SU-DHL-6 (cell line): Measurements from ENCODE around the gene DNAJB4.

Source experiments
- H2AFZ ChIP-seq: fragments of 200-600 bp; sonication (generic); 2 replicates; pipeline ENCODE4 v1.6.1; 2014; ENCODE audit warnings: low read depth, mild to moderate bottlenecking, moderate library complexity, mixed read lengths, antibody characterized with exemption, low read length; ENCODE audit not compliant: severe bottlenecking
- H3F3A ChIP-seq: fragments of 200-600 bp; shearing (Covaris generic); 2 replicates; pipeline ENCODE4 v1.6.0; 2016; ENCODE audit warnings: antibody characterized with exemption, mild to moderate bottlenecking; ENCODE audit not compliant: insufficient read depth
- H3K27ac ChIP-seq: fragments of 200-600 bp; sonication (generic); 2 replicates; pipeline ENCODE4 v1.5.1; 2016; ENCODE audit warnings: low read depth, mild to moderate bottlenecking, low read length, moderate library complexity, mixed read lengths
- H3K27me3 ChIP-seq: fragments of 200-600 bp; sonication (generic), shearing (Covaris generic); 2 replicates; pipeline ENCODE4 v1.6.0; 2014; ENCODE audit warnings: mild to moderate bottlenecking, low read length
- H3K36me3 ChIP-seq: fragments of 200-600 bp; sonication (generic); 2 replicates; pipeline ENCODE4 v1.6.1; 2014; ENCODE audit warnings: mild to moderate bottlenecking, low read length, mixed read lengths
- H3K4me2 ChIP-seq: fragments of 300-600, 200-600 bp; shearing (Covaris generic), sonication (generic); 2 replicates; pipeline ENCODE4 v1.6.0; 2014; ENCODE audit warnings: low read length, low read depth, mild to moderate bottlenecking; ENCODE audit not compliant: poor library complexity, severe bottlenecking
- H3K4me3 ChIP-seq: fragments of 200-600 bp; sonication (generic); 2 replicates; pipeline ENCODE4 v1.5.1; 2014; ENCODE audit warnings: antibody characterized with exemption, low read length, mild to moderate bottlenecking, mixed read lengths; ENCODE audit not compliant: insufficient read depth, poor library complexity, severe bottlenecking
- H3K79me2 ChIP-seq: fragments of 200-600 bp; sonication (generic); 2 replicates; pipeline ENCODE4 v1.6.1; 2014; ENCODE audit warnings: mild to moderate bottlenecking, low read length, moderate library complexity; ENCODE audit not compliant: insufficient read depth
- H3K9ac ChIP-seq: fragments of 200-600 bp; sonication (generic); 2 replicates; pipeline ENCODE4 v1.7.0; 2014; ENCODE audit warnings: mild to moderate bottlenecking, low read length
- H3K9me2 ChIP-seq: fragments of 200-600 bp; sonication (generic); replicated peaks from 2 replicates; pipeline ENCODE4 v1.6.1; 2014; ENCODE audit warnings: low read length; ENCODE audit not compliant: insufficient read depth
- H3K9me3 ChIP-seq: fragments of 200-600 bp; sonication (generic); 2 replicates; pipeline ENCODE4 v1.6.1; 2014; ENCODE audit warnings: low read length, mixed read lengths; ENCODE audit not compliant: insufficient read depth
- H4K20me1 ChIP-seq: fragments of 200-600 bp; sonication (generic); 2 replicates; pipeline ENCODE4 v1.6.1; 2014; ENCODE audit warnings: low read depth, mild to moderate bottlenecking, antibody characterized with exemption, low read length, moderate library complexity, mixed read lengths
- EZH2phosphoT487 ChIP-seq: fragments of 200-600 bp; sonication (generic), shearing (Covaris generic); conservative IDR thresholded peaks from 2 replicates; pipeline ENCODE4 v1.6.1; 2018; ENCODE audit warnings: mild to moderate bottlenecking, antibody characterized with exemption, low read length, moderate library complexity, mixed read lengths
- TF ChIP-seq, protein P1 (sequence below): fragments of 200-600 bp; sonication (generic); IDR thresholded peaks from one replicate; pipeline ENCODE4 v1.5.1; 2017; ENCODE audit warnings: antibody characterized with exemption, mild to moderate bottlenecking, low read length, moderate library complexity; ENCODE audit not compliant: insufficient read depth, poor library complexity, severe bottlenecking

Gene DNAJB4

DNA sequence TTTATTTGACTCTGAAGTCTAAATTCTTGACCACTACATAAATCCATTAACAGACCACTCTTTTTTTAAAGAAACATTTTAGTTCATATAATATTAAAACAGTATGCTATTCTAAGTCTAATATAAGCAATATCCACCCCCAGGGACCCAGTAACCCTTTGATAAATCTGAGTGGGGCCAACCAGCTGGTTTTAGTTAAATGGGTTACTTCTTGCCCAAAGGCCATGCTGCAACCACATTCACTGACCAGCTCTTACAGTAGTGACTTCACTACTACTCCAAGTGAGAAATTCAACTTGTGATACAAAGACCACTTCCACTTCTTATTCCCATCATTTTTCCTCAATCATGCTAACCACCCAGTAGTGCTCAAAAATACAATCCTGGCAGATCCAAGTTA lies 46.3 kb upstream of the DNAJB4 start:
- H3K4me2 ChIP-seq = no peak overlapping the region
- H3F3A ChIP-seq = peaks cover 37% of the 10 kb centered on the region
- TF ChIP-seq, protein P1, sequence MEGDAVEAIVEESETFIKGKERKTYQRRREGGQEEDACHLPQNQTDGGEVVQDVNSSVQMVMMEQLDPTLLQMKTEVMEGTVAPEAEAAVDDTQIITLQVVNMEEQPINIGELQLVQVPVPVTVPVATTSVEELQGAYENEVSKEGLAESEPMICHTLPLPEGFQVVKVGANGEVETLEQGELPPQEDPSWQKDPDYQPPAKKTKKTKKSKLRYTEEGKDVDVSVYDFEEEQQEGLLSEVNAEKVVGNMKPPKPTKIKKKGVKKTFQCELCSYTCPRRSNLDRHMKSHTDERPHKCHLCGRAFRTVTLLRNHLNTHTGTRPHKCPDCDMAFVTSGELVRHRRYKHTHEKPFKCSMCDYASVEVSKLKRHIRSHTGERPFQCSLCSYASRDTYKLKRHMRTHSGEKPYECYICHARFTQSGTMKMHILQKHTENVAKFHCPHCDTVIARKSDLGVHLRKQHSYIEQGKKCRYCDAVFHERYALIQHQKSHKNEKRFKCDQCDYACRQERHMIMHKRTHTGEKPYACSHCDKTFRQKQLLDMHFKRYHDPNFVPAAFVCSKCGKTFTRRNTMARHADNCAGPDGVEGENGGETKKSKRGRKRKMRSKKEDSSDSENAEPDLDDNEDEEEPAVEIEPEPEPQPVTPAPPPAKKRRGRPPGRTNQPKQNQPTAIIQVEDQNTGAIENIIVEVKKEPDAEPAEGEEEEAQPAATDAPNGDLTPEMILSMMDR = no peak
- TF ChIP-seq EZH2phosphoT487 = no peak
- peaks cover 98% of the 10 kb centered on the region for H3K36me3 ChIP-seq
- no peak overlapping the region for H3K27ac ChIP-seq
- peaks cover 58% of the 10 kb centered on the region for H3K79me2 ChIP-seq
- no peaks in the 10 kb centered on the region for H3K9me3 ChIP-seq
- H2AFZ ChIP-seq = no peak overlapping the region
- no peaks in the 10 kb centered on the region for H3K27me3 ChIP-seq
- H4K20me1 ChIP-seq = peaks cover 56% of the 10 kb centered on the region
- H3K9me2 ChIP-seq = no peaks in the 10 kb centered on the region
- H3K4me3 ChIP-seq = no peak overlapping the region
- no peak overlapping the region for H3K9ac ChIP-seq

DNA sequence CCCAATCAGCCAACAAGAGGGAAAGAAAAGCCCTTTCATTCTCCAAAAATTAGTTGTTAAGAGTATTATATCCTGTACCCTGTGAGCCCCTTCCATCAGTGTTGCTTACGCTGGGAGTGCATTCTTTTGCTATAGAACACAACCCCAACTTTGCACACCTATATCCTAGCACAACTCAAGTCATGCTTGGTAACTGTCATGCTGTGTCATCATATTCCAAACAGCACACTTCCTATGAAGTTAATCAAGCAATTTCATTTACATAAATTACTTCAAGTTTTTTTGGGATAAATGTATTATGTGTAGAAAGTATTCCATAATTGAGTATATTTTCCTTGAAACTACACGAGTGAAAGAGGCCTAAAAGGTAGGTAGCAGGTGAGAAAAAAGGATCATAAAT lies 45.9 kb upstream of the DNAJB4 start:
- no peaks in the 10 kb centered on the region for H3K27me3 ChIP-seq
- H3K79me2 ChIP-seq = peaks cover 58% of the 10 kb centered on the region
- H3K4me3 ChIP-seq = no peak overlapping the region
- no peak overlapping the region for H3K27ac ChIP-seq
- H3K4me2 ChIP-seq = no peak overlapping the region
- TF ChIP-seq, protein P1 = no peak
- no peak for TF ChIP-seq EZH2phosphoT487
- H3F3A ChIP-seq = peaks cover 40% of the 10 kb centered on the region
- peaks cover 59% of the 10 kb centered on the region for H4K20me1 ChIP-seq
- H3K36me3 ChIP-seq = peaks cover 98% of the 10 kb centered on the region
- H3K9ac ChIP-seq = no peak overlapping the region
- H3K9me2 ChIP-seq = no peaks in the 10 kb centered on the region
- H3K9me3 ChIP-seq = no peaks in the 10 kb centered on the region
- H2AFZ ChIP-seq = no peak overlapping the region

GRCh38 chr1:77961392-77961791 lies 43.3 kb upstream of the DNAJB4 start:
- Histone ChIP-seq H2AFZ (no peak overlapping the region), H3K9ac (no peak overlapping the region), H3K27me3 (no peaks in the 10 kb centered on the region), H3K9me3 (no peaks in the 10 kb centered on the region), H3K79me2 (peaks cover 66% of the 10 kb centered on the region), H3K4me3 (no peak overlapping the region), H3F3A (peaks cover 40% of the 10 kb centered on the region), H3K36me3 (peaks cover 97% of the 10 kb centered on the region), H3K4me2 (no peak overlapping the region), H4K20me1 (peaks cover 68% of the 10 kb centered on the region), H3K9me2 (no peaks in the 10 kb centered on the region), H3K27ac (no peak overlapping the region)
- TF ChIP-seq, protein P1 = no peak
- no peak for TF ChIP-seq EZH2phosphoT487

DNA sequence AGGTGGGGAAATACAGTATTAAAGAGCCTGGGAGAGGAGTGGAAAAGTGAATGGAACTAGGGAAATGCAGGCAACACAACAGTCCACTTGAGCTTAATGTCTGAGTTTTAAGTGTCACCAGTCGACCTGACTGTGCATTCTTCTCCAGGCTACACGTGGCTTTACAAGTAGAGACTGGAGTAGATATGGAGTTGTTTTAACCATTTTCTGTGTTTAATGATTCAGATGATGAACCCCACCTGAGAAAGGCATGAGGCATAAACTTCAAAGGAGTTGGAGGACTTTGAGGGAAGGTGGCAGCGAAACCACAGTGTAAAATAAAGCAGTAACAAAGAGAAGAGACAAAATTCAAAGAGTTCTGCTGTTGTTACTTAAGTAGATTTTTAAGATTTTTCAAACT lies 38.4 kb upstream of the DNAJB4 start:
- Histone ChIP-seq H3F3A (peaks cover 44% of the 10 kb centered on the region), H3K36me3 (peaks cover 87% of the 10 kb centered on the region), H3K27me3 (no peaks in the 10 kb centered on the region), H3K4me2 (no peak overlapping the region), H3K79me2 (peaks cover 78% of the 10 kb centered on the region), H2AFZ (no peak overlapping the region), H3K9me2 (no peaks in the 10 kb centered on the region), H3K9me3 (no peaks in the 10 kb centered on the region), H3K4me3 (no peak overlapping the region), H3K9ac (no peak overlapping the region), H3K27ac (no peak overlapping the region), H4K20me1 (peaks cover 77% of the 10 kb centered on the region)
- TF ChIP-seq, protein P1 = no peak
- TF ChIP-seq EZH2phosphoT487 = no peak
